Measurements from ENCODE around the gene USP47.

- no peak for TF ChIP-seq CTCF (IDR thresholded peaks at IDR 0.05; ENCODE audit: low read depth, low read length, poor library complexity, severe bottlenecking)
- no peak for TF ChIP-seq EZH2phosphoT487 (IDR thresholded peaks at IDR 0.05; ENCODE audit: borderline replicate concordance, low read length)
These were observed 1.9 kb downstream of the USP47 start for GRCh38 chr11:11843642-11844041.

Data from DOHH2 (cell line).